Panc1 (cell line): ENCODE results near the gene GFI1B.
"Not testable (repeated sequence)": the region's sequence is repeated elsewhere in the genome, so short reads cannot be mapped to it uniquely, and the experiment has no call there.

ENCODE experiments used
- CTCF ChIP-seq: fragments of 450-650 bp; IDR thresholded peaks from 2 replicates; pipeline ENCODE4 v1.5.1; 2017; ENCODE audit warnings: mild to moderate bottlenecking
- POLR2AphosphoS5 ChIP-seq: IDR thresholded peaks from 2 replicates; pipeline ENCODE4 v1.6.1; 2012; ENCODE audit warnings: mild to moderate bottlenecking, low read depth, low read length, moderate library complexity
- REST ChIP-seq, 2 experiments: IDR thresholded peaks; 2 replicates each; pipeline ENCODE4 v1.6.1; 2011 to 2012; ENCODE audit warnings: low read depth in 2 of 2, control low read depth in 1 of 2, low read length in 1 of 2, mild to moderate bottlenecking in 1 of 2, moderate library complexity in 1 of 2; ENCODE audit not compliant: insufficient read depth in 1 of 2
- SIN3A ChIP-seq: IDR thresholded peaks from 2 replicates; pipeline ENCODE4 v1.6.1; 2012; ENCODE audit warnings: low read depth, mild to moderate bottlenecking, low read length, moderate library complexity, borderline replicate concordance; ENCODE audit not compliant: insufficient read depth
- TCF7L2 ChIP-seq: IDR thresholded peaks from 2 replicates; pipeline ENCODE4 v1.6.1; 2011; ENCODE audit warnings: mild to moderate bottlenecking, low read depth, low read length, inconsistent platforms

- peak; percentile 80 for TF ChIP-seq CTCF
- TF ChIP-seq POLR2AphosphoS5; SIN3A; TCF7L2; REST (IDR thresholded peaks at IDR 0.05; ENCODE audit: insufficient read depth in 1 of 2, low read depth in 2 of 2, low read length in 1 of 2): not testable (repeated sequence)
Observed at GRCh38 chr9:133040892-133041479, 62.5 kb downstream of the GFI1B start.
